Activated T-helper 1 cell treated with Interleukin-2 at 50 U/mL for 16 hours (primary cell): ENCODE measurements around the gene ZDHHC14.

ENCODE experiments used
- DNase-seq: peaks from one replicate; pipeline ENCODE4 v3.0.0-alpha.2; 2020; ENCODE audit warnings: low read depth

ZDHHC14 gene

DNA sequence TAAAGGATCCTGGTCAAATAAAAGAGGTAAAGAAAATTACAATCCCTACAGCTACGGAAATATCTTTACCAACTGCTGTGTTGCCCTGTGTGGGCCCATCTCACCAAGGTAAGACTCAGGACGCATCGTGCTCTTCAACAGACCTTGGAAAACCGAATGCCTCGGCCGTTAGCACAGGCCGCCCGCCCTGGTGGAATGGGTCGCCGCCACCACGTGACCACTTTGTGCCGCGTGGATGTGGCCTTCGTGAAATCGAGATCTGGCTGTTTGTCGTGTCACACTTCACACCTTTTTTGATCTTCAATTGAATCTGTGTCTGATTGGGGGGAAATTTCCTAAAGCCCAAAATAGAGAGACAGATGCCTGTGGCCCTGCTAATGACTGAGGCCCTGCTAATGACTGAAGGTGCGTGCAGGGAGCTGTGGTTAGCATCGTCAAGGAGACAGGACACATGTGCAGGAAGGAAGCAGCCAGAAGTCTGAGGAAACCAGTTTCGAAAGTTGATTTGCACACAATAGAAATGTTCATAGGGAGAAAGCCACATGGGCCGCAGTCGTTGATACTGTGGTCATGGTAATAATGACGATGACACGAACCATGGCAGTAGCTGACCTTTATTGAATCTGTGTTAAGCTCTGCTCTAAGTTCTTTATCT is 266.4 kb downstream of the ZDHHC14 start:
- no peak for DNase-seq

DNA sequence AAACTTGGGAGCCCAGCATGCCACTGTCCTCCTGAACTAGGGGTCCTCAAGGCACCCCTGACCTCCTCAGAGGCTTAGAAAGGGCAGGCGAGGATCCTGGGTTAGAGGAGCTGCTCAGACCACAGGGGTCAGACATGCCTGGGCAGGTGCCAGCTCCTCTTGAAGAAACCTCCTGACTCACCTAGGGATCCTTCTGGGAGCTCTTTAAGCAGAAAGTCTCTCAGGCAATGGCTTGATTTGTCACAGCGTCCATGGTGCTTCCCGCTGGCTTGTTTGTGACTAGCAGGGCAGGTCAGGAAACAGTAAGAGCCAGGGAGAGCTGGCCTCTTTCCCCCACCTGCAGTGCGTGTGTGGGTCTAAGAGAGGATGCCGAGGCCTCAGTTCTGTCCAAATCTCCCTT is 267.6 kb downstream of the ZDHHC14 start:
- no peak for DNase-seq

- no peak for DNase-seq
These were observed 268.6 kb downstream of the ZDHHC14 start for GRCh38 chr6:157649311-157650260.

- no peak for DNase-seq
These were observed 269.3 kb downstream of the ZDHHC14 start for GRCh38 chr6:157650261-157650640.

- no peak for DNase-seq
These were observed 269.8 kb downstream of the ZDHHC14 start for GRCh38 chr6:157650801-157651200.

DNA sequence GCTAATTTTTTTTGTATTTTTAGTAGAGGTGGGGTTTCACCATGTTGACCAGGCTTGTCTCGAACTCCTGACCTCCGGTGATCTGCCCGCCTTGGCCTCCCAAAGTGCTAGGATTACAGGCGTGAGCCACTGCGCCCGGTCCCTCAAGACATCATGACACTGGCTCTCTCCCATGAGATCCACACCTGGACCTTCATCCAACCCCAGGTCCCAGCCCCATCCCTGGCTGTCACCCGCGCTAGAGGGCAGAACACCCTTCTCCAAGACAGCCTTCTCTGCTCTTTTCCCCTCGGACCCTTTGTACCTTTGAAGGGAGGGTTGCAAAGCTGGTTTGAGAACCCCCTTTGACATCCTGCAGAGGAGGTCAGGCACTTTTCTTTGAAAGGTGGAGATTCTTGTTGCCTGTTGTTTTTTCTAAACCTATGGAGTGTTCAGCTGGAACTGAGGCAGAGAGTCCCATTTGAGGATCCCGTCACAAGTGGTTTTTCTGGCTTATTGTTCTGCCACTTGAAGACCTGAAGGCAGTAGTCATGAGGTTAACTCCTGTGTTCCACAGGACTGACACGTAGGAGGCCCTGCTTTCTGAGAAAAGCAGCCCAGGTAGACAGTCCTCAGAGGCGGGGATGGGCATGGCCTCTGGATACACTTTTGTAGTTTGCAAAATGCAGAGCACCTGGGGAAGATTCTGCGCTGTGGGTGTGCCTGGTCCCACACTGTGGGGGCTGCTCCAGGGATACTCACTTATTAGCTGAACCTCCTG is 270.9 kb downstream of the ZDHHC14 start:
- no peak for DNase-seq

GRCh38 chr6:157652601-157653363 is 271.8 kb downstream of the ZDHHC14 start:
- DNase-seq, result no peak

GRCh38 chr6:157653521-157653920 is 272.5 kb downstream of the ZDHHC14 start:
- no peak for DNase-seq

DNA sequence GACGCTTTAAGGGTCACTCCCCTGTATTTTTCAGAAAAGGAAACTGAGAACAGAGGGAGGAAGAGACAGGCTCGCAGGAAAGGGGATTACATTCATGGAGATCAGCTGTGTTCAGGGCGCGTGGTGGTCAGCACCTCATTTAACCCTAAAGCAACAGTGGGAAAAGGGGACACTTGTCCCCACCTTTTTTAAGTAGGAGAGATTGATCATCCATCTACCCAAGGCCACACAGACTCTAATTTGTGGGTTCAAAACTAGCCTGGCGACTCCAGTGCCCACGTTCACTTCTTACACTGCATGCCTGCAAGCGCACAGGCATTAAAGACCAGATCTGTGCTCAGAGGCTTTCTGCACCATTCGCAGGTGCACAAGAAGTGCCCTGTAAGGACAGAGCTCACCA is 274.1 kb downstream of the ZDHHC14 start:
- no peak for DNase-seq

DNA sequence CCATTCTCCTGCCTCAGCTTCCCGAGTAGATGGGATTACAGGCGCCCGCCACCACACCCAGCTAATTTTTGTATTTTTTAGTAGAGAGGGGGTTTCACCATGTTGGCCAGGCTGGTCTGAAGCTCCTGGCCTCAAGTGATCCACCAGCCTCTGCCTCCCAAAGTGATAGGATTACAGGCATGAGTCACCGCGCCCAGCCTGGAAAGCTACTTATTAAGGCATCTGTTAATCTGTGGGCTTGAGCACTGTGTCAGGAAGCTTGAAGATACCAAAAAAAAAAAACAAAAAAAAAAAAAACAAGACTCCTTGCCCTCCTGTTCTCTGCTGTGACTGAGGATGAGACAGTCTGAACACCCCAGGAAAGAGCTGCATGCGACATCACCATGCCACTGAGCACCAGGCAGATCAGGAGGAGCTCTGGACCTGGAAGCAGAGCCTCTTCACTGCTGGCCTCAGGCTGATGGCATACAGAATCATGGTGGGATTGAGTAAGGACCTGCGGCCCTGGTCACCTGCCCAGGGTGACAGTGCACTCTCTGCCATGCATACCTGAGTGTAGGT is 275.5 kb downstream of the ZDHHC14 start:
- no peak for DNase-seq

DNA sequence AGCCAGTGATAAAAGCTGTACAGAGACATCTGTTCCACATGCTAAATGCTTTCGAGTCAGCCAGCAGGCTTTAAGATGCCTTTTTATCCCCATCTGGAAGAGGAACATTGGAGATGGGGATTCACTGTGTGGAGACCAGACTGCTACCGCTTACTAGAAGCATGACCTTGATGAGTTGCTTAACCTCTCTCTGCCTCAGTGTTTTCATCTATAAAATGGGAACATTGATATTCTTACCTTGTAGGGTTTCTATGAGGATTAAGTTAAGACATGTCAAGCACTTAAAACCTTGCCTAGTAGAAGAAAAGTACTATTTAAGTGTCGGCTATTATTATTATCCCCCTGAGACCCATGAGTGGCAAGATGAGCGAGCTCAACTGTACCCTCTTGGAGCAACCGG is 276.8 kb downstream of the ZDHHC14 start:
- DNase-seq, result no peak

- DNase-seq, result no peak
These were observed 277.3 kb downstream of the ZDHHC14 start for GRCh38 chr6:157658301-157658700.

DNA sequence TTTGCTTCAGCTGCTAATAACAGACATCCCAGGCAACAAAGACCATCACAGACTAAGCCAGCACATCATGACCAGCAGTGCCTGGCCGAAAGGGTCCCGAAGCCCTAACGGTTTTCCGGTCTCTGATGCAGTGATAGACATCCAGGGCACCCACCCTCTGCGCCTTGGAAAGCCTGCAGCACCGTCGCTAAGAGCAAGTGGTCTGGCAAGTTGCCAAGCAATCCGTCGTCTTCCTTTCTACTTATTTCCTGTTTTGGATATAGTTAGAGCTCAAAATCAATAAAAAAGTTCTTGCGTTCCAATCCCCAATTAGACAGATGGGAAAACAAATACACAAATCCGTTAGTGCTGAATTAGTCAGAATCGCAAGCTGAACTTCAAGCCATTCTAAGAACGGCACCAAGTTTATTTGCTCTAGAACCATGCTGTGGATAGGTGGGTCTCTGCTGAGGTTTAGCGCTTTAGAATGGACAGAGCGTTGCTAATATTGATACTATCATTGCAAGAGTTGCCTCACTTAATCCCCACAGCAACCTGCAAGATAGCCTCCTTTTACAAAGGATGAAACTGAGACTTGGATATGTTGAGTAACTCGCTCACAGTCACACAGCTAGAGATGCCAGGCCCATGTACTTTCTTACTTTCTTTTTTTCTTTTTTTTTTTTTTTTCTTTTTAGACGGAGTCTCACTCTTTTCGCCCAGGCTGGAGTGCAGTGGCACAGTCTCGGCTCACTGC is 278.7 kb downstream of the ZDHHC14 start:
- no peak for DNase-seq

DNA sequence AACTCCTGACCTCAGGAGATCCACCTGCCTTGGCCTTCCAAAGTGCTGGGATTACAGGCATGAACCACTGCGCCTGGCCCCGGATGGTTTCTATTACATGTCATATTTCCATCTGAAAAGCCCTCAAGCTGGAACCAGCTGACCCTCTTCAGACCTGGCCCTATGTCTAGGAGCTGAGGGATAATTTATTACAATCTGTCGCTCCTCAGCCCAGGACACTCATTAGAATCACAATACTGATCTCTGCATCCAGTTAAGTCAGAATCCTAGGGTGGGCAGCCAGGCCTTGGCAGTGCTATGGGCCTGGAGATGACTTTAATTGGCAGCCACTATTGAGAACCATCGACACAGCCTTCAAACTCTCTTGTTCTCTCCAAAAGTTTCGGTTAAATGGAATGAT is 279.4 kb downstream of the ZDHHC14 start:
- DNase-seq, result no peak

GRCh38 chr6:157661652-157662051 is 280.7 kb downstream of the ZDHHC14 start:
- DNase-seq, result no peak

- DNase-seq, result no peak
These were observed 282.3 kb downstream of the ZDHHC14 start for GRCh38 chr6:157663261-157663660.

DNA sequence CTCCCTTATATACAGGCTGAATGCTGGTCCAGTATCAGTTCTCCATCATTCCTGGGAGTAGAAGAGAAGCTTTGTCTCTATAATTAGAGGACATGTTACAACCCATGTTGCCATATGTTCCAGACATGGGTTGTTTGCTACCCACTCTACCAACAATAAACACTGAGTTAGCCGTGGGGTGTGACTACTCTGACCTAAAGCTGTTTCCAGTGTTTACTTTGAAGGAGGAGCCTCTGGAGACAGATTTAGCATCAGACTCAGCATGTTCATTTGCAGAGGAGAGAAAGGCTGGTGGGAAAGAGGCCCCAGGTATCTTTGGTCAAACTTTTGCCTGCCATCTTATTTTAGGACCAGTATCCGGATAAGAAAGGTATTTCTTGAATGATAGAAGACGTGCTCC is 284.2 kb downstream of the ZDHHC14 start:
- DNase-seq, result no peak

DNA sequence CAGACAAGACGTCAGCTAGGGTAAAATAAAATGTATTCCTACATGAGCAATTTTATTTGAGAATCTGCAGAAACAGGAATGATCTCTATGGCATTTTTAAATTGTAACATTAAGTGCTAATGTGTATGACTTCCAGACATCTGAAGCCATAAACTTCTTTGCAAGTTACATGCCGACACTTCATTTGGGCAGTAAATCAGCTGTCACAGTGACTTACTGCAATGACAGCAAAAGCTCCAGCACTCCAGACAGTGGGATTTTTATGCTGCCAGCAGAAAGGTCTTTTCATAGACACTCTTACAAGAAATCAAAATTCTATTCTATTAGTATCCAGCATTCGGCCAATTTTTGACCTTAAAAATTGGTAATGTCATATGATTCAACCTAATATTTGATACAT is 285.7 kb downstream of the ZDHHC14 start:
- DNase-seq, result no peak

DNA sequence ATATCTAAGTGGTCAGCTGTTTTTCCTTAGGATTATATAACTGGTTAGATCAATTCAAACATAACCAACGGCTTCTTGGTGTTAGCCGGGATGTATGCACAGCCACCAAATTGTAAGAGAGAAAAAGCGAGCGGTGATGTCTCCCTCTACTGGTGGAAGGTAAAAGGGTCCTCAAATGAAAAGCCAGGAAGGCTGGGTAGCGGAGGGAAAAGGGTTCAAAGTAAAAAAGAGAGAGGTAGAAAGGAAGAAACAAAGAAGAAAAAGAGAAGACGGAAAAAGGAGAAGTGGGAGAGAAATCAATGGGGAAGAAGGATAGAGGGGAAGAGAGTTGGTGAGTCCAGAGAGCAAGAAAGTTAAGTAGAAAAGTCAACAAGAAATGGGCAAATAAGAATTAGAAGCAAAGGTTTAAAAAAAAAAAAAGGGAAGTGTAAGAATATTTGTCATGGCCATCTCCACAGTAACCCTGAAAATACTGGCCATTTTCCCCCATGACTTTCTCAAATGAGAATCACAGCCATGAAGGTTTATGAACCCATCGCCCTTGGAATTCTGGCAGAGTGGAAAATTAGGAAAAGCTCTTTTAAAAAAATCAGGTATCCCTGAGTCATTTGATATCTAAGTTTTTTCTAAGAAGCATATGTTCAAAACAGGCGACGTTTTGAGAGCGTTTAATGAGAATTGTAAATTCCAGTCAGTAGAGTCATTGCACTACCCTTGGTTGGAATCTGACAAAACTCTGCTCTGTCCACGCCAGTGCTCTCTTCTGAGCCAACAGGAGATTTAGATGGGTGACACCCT is 286.4 kb downstream of the ZDHHC14 start:
- DNase-seq, result peak; percentile 32

DNA sequence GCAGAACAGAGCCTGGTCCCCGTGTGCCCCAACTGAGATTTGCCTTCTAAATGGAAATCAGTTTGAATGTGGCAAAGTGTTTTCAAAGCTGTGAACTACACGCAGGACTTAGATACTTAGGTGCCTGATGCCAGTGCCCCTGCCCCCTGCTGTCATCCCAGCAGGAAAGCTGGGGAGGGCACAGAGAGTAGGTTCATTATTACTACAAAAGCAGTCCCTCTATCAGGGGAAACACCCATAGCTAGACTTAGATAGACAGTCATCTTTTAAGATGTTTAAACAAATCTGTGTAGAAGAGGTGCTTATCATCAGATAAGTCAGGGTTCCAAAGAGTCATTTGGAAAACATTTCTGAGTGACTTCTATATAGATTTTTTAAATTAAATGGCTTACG is 287.0 kb downstream of the ZDHHC14 start:
- no peak for DNase-seq
